ENCODE data around the gene PFKL.

DNA sequence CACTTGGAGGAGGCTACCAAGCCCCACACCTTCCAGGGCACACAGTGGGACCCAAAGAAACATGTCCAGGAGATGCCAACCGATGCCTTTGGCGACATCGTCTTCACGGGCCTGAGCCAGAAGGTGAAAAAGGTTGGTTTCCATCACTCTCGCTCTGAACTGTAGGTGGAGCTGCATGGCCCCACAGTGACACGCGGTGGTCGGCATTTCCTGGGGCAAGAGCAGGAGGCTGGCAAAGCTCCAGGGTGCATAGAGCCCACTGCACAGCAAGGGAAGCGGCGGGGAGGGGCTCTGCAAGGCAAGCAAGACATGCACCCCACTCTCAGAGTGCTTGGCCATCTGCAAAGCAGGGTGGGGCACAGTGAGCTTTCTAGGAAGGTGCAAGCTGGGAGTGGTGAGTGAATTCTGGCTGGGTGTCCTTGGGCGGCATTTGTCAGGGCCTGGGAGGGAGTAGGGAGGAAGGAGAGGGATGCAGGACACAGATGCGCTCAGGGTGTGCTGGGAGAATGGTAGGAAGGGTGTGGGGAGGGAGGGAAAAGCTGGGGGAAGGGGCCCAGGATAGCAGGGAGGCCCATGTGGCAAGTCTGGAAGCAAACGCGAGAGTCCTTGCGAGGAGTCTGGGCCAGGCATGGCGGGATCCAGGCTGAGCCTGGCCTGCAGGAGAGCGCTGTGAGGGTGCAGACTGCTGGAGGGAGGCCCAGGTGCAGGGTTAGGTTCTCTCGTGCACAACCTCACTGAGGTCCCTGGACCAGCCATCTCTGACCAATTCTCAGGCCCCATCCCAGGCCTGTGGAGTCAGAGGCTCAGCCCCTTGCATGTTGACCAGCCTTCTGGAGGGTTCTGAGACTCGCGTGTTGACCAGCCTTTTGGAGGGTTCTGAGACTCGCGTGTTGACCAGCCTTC, 64.5 kb downstream of the PFKL start:
- no peak for TF ChIP-seq EZH2 (IDR thresholded peaks at IDR 0.05)
- TF ChIP-seq POLR2AphosphoS5 (IDR thresholded peaks at IDR 0.05; ENCODE audit: borderline replicate concordance, low read depth, low read length), result no peak
